Heart right ventricle (tissue), 16 donors: ENCODE data around the gene CRYM. TPM values are rescaled to one million over a fixed set of nuclear protein-coding genes. Genes with fewer than 3 reads are reported as not detected.
A peak's percentile ranks its signal among the peaks of the same experiment; 100 is the strongest.
"Not testable (repeated sequence)": the region's sequence is repeated elsewhere in the genome, so short reads cannot be mapped to it uniquely, and the experiment has no call there.

Source experiments
- ATAC-seq, 8 donors: fragments of 200-7000 bp; cut with Tn5 transposase; one replicate each; pipeline ENCODE4 v1.9.1; 2020; ENCODE audit warnings: mild to moderate bottlenecking in 8 of 8, moderate library complexity in 8 of 8, moderate number of reproducible peaks in 1 of 8
- DNase-seq, 2 donors: peaks; one replicate each; pipeline ENCODE4 v3.0.0-alpha.2; 2020
- H3K27ac ChIP-seq, 10 donors: fragments of 200-600 bp; sonication (generic) in 2 of 10; one replicate each; pipeline versions ENCODE4 v1.5.0 to v1.8.0; 2020 to 2022; ENCODE audit warnings: mild to moderate bottlenecking in 3 of 10
- H3K27me3 ChIP-seq, 7 donors: fragments of 200-600 bp; one replicate each; pipeline ENCODE4 v1.8.0; 2021 to 2022; ENCODE audit warnings: mild to moderate bottlenecking in 2 of 7
- H3K36me3 ChIP-seq, 9 donors: fragments of 200-600 bp; sonication (generic) in 1 of 9; one replicate each; pipeline versions ENCODE4 v1.5.0 to v1.8.0; 2020 to 2022; ENCODE audit warnings: mild to moderate bottlenecking in 2 of 9
- H3K4me1 ChIP-seq, 9 donors: fragments of 200-600 bp; sonication (generic) in 1 of 9; one replicate each; pipeline versions ENCODE4 v1.5.0 to v1.8.0; 2020 to 2022; ENCODE audit warnings: mild to moderate bottlenecking in 4 of 9
- H3K4me3 ChIP-seq, 10 donors: fragments of 200-600 bp; sonication (generic) in 2 of 10; one replicate each; pipeline versions ENCODE4 v1.5.0 to v1.8.0; 2020 to 2022; ENCODE audit warnings: mild to moderate bottlenecking in 7 of 10, moderate library complexity in 2 of 10
- H3K9me3 ChIP-seq, 11 donors: fragments of 200-600 bp in 10 of 11; sonication (generic) in 2 of 11; one replicate each; pipeline versions ENCODE4 v1.5.0 to v1.8.0; 2013 to 2022; ENCODE audit warnings: mild to moderate bottlenecking in 2 of 11, control low read depth in 1 of 11, moderate library complexity in 1 of 11
- WGBS, 2 donors: extraction: QIAGEN DNeasy Blood & Tissue Kit; methylation state at CpG; one replicate each; pipeline ENCODE4 v1.1.7; 2013; ENCODE audit warnings: inconsistent platforms in 1 of 2; 5-methylcytosine and 5-hydroxymethylcytosine counted together
- intact Hi-C, 10 donors: fragments of 100-400 bp; cut with DNase I; formaldehyde crosslinking; loops; one replicate each; pipeline versions ENCODE4 v1.11.1 to v1.14.2; 2022
- polyA plus RNA-seq, 2 donors: library from polyadenylated mRNA; stranded (reverse); fragments of 200-250 nt; gene quantifications; one replicate each; pipeline ENCODE4 v1.2.3, GENCODE V29; 2013
- total RNA-seq, 10 donors: library from RNA; stranded (reverse); fragmentation: NEBNext Ultra II Directional in 3 of 10; extraction: Animal tissue kit (Norgen Biotek cat#: 25700) in 3 of 10; gene quantifications; one replicate each; pipeline versions ENCODE4 v1.2.1 to v1.2.4, GENCODE V29; 2021 to 2023
- TF ChIP-seq, protein P1 (sequence below), 9 donors: fragments of 200-600 bp; sonication (generic) in 2 of 9; IDR thresholded peaks; one replicate each; pipeline versions ENCODE4 v1.5.0 to v1.8.0; 2021 to 2022; ENCODE audit warnings: antibody characterized with exemption in 9 of 9, mild to moderate bottlenecking in 5 of 9, moderate library complexity in 1 of 9
- donor health status: Arrhythmogenic right ventricular cardiomyopathy.
- donor health status: ischemic (EF 13 %, LVEDD 7.1; RV severe dilation, severe dysfunction).
- donor health status: healthy with polysubstance abuse.
- donor health status: DM: no; HTN: yes; CAD: no.
- donor health status: DM: no; HTN: no; CAD: no.
- donor health status: ischemic (EF 25% LVEDD 6.9; RV normal size, moderate dysfunction).
- donor health status: ischemic (EF 25% LVEDD 5.7; RV mildly dilated, moderate dysfunction).
- donor health status: healthy.
- donor health status: DM: yes; HTN: yes; CAD: no.
- donor health status: Ischemic cardiomyopathy.
- donor health status: ischemic (EF 35%, LVEDD 5.7; RV mildly dilated, moderate dysfunction).
- donor health status: nonischemic (EF 11% LVEDD 7.7; RV severe dilation, severe dysfunction).
- donor health status: DM: yes; HTN: yes; CAD: no.
- donor health status: PGD.
- donor health status: ischemic (EF 29% LVEDD 5.4; RV normal size, mild dysfunction).
- donor health status: nonischemic (EF 23%, LVEDD 6.1; RV moderate dilation, normal function).

Gene CRYM
- total and polyA plus RNA-seq, 12 donors, result 31.9 to 265 (median 143) TPM

DNA sequence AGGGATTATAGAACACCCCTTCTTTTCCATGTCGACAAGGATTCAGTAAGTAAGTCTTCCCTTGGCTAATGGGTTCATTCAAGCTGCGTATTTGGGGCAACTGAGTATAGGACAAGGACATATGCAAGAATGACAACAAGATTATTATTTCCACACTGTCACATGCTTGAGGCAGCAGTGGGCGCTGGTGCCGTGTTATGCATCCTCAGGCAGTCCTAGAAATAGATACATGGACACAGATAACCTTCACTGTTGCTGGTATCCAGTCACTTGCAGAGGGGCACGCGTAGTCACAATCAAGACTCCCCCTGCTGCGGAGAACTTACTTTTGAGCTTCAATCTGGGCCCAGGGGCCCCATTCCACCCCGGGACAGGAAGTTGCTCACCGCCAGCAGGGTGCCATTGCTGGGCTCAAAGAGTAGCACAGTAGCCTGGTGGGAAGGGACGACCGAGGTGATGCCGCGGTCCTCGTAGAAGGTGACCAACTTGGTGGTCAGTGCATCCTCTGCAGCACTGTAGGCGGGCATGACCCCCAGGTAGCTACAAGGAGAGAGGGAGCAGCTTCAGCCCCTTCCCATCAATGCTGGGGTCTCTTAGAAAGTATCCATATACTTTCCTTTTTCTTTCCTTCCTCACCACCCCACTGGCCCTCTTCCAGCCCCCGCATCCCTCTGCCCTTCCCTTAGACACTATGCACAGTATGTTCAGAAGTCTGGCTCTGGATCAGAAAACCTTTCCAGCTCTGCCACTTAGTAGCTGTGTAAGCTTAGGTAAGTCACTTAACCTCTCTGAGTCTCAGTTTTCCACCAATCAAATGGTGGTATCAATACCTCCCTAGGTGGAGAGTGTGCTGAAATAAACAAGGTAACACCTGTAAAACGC is 804 bp downstream of the CRYM start:
- intact Hi-C loops, result loop anchor here in 2 of 10 donors (5.0 to 10.0 kb wide), 2 partner anchors 92 to 120 kb away; partner anchors contain the start of gene LDAF1 (in 1 of the 2)
- H3K36me3 ChIP-seq, result peaks cover 0 to 25% (median 0%) of the 10 kb centered on the region in 9 donors

DNA sequence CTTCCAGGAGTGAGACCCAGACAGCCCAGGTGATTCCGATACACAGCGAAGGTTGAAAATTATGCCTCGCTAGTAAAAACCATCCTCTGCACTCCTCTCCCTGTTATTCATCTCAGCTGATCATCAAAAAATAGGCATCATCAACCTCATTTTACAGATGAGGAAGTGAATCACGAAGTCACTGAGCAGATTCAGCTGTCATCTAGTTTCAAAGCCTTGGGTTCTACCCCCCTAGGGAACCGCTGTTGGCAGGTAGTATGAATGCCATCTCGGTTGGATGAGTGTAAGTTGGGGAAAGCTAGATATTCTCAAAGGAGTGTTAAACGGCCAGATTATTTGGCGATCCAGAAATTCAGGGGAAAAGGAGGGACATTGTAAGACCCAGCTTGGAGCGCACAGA is 2.0 kb downstream of the CRYM start:
- peak overlapping the region in 3 of 10 donors; percentile 88 to 94 (median 89) for H3K27ac ChIP-seq
- H3K9me3 ChIP-seq, result no peaks in the 10 kb centered on the region
- intact Hi-C loops, result loop anchor here in 2 of 10 donors (5.0 to 10.0 kb wide), 2 partner anchors 91 to 119 kb away; partner anchors contain the start of gene LDAF1 (in 1 of the 2)
- H3K4me3 ChIP-seq, result peak overlapping the region in 2 of 10 donors; percentile 67 to 68
- TF ChIP-seq, protein P1, sequence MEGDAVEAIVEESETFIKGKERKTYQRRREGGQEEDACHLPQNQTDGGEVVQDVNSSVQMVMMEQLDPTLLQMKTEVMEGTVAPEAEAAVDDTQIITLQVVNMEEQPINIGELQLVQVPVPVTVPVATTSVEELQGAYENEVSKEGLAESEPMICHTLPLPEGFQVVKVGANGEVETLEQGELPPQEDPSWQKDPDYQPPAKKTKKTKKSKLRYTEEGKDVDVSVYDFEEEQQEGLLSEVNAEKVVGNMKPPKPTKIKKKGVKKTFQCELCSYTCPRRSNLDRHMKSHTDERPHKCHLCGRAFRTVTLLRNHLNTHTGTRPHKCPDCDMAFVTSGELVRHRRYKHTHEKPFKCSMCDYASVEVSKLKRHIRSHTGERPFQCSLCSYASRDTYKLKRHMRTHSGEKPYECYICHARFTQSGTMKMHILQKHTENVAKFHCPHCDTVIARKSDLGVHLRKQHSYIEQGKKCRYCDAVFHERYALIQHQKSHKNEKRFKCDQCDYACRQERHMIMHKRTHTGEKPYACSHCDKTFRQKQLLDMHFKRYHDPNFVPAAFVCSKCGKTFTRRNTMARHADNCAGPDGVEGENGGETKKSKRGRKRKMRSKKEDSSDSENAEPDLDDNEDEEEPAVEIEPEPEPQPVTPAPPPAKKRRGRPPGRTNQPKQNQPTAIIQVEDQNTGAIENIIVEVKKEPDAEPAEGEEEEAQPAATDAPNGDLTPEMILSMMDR (IDR thresholded peaks at IDR 0.05), result no peak
- peaks cover 0 to 64% (median 22%) of the 10 kb centered on the region in 7 donors for H3K27me3 ChIP-seq
- ATAC-seq (no peak), DNase-seq (no peak)
- WGBS, 2 donors, result 78 to 83% methylated on average over 9 of the region's 9 CpGs
- peaks cover 0 to 25% (median 0%) of the 10 kb centered on the region in 9 donors for H3K36me3 ChIP-seq
- H3K4me1 ChIP-seq, result peaks cover 0 to 30% (median 12%) of the 10 kb centered on the region in 9 donors

More for the DNA sequence above, 804 bp downstream of the CRYM start:
- Histone ChIP-seq H3K27me3 (peaks cover 0 to 76% (median 22%) of the 10 kb centered on the region in 7 donors), H3K9me3 (no peaks in the 10 kb centered on the region), H3K4me3 (peak overlapping the region; percentile 4 to 82 (median 61)), H3K4me1 (peaks cover 0 to 30% (median 12%) of the 10 kb centered on the region in 9 donors), H3K27ac (peak overlapping the region in 9 of 10 donors; percentile 14 to 94 (median 86))
- DNase-seq (no peak), ATAC-seq (peak; percentile 32 to 83 (median 76))
- TF ChIP-seq, protein P1 (IDR thresholded peaks at IDR 0.05), result peak in 2 of 9 donors; percentile 2 to 17
- 53 to 57% methylated on average over 17 of the region's 17 CpGs for WGBS, 2 donors

DNA sequence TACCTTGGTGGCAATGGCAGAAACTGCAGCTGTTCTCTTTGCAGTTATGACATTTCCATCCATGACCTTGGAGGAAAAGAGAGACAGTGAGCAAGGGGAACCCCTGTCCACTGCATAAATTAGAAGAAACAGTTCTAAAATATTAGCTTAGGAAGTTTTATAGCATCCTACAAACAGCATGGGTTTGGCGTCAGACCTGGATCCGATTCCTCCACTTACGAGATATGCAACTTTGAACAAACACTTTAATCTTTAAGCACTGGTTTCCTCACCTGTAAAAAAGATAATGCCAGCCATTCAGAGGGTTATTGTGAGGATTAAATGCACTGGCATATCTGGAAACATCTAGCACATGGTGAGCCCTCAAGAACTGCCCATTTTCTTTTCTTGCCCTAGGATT is 2.6 kb downstream of the CRYM start:
- Histone ChIP-seq H3K4me1 (peaks cover 0 to 30% (median 12%) of the 10 kb centered on the region in 9 donors), H3K27me3 (peaks cover 0 to 61% (median 22%) of the 10 kb centered on the region in 7 donors), H3K4me3 (no peak overlapping the region), H3K27ac (peak overlapping the region in 2 of 10 donors; percentile 88 to 89), H3K36me3 (peaks cover 0 to 25% (median 0%) of the 10 kb centered on the region in 9 donors), H3K9me3 (no peaks in the 10 kb centered on the region)
- DNase-seq (no peak), ATAC-seq (no peak)
- WGBS, 2 donors, result 83 to 89% methylated on average over 3 of the region's 3 CpGs
- intact Hi-C loops, result loop anchor here in 2 of 10 donors (5.0 to 10.0 kb wide), 2 partner anchors 91 to 118 kb away; partner anchors contain the start of gene LDAF1 (in 1 of the 2)
- TF ChIP-seq, protein P1 (IDR thresholded peaks at IDR 0.05), result no peak

DNA sequence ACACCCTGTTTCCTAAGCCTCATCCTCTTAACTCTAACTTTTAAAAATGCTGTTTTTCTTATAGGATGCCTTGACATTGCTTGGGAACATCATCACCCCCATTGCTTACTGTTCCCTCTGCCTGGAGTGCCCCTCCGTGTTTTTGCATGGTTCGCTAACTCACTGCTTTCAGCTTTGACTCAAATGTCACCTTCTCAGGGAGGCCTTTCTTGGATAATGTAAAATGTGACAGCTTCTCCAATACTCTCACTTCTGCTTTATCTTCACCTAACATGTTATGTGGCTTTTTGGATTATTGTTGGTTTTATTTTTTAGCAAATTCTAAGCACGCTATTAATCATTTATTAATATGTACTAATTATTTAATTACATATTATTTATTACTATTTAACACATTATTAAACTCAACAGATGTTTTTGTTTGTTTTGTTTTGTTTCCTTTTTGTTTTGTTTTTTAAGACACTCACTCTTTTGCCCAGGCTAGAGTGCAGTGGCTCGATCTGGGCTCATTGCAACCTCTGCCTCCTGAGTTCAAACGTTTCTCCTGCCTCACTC is 3.8 kb downstream of the CRYM start:
- DNase-seq (no peak), ATAC-seq (no peak)
- Histone ChIP-seq H3K9me3 (no peaks in the 10 kb centered on the region), H3K27ac (no peak overlapping the region), H3K36me3 (peaks cover 0 to 29% (median 0%) of the 10 kb centered on the region in 9 donors), H3K4me3 (no peak overlapping the region), H3K27me3 (peaks cover 0 to 50% (median 22%) of the 10 kb centered on the region in 7 donors), H3K4me1 (peaks cover 0 to 28% (median 12%) of the 10 kb centered on the region in 9 donors)
- 76 to 82% methylated on average over 5 of the region's 5 CpGs for WGBS, 2 donors
- intact Hi-C loops, result loop anchor here in 1 of 10 donors (10.0 kb wide), 1 partner anchor 89 kb away; no protein-coding TSS in a partner anchor
- TF ChIP-seq, protein P1 (IDR thresholded peaks at IDR 0.05), result no peak

DNA sequence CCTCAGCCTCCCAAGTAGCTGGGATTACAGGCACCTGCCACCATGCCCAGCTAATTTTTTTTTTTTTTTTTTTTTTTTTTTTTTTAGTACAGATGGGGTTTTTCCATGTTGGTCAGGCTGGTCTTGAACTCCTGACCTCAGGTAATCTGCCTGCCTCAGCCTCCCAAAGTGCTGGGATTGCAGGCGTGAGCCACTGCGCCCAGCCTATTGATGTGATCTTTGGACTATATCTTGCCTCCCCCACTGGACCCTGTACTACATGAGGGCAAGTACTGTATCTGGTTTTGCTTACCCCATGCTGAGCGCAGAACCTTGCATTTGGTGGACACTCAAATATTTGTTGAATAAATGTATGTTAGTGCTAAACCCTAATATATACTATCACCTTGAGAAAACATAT is 5.3 kb downstream of the CRYM start:
- intact Hi-C loops, result loop anchor here in 1 of 10 donors (10.0 kb wide), 1 partner anchor 88 kb away; no protein-coding TSS in a partner anchor
- H3K4me3 ChIP-seq, DNase-seq, H3K27ac ChIP-seq, H3K9me3 ChIP-seq, ATAC-seq: not testable (repeated sequence)
- H3K4me1 ChIP-seq, result peaks cover 0 to 13% (median 5%) of the 10 kb centered on the region in 9 donors
- 94 to 97% methylated on average over 3 of the region's 3 CpGs for WGBS, 2 donors
- peaks cover 0 to 37% (median 0%) of the 10 kb centered on the region in 9 donors for H3K36me3 ChIP-seq
- peaks cover 0 to 35% (median 16%) of the 10 kb centered on the region in 7 donors for H3K27me3 ChIP-seq
